Lower leg skin (tissue), 4 donors: ENCODE measurements around the gene ABHD17C. TPM values are rescaled to one million over a fixed set of nuclear protein-coding genes. Genes with fewer than 3 reads are reported as not detected.
A peak's percentile ranks its signal among the peaks of the same experiment; 100 is the strongest.

ENCODE experiments used
- DNase-seq, 2 donors: peaks; one replicate each; pipeline ENCODE4 v3.0.0-alpha.2; 2019; ENCODE audit warnings: low spot score in 2 of 2
- H3K4me3 ChIP-seq: fragments of 200-600 bp; sonication (generic); 2 replicates; pipeline ENCODE4 v1.5.1; 2017; ENCODE audit warnings: mild to moderate bottlenecking, low read depth; ENCODE audit not compliant: poor library complexity, severe bottlenecking
- POLR2A ChIP-seq, 2 donors: fragments of 450-650 bp; IDR thresholded peaks; one replicate each; pipeline ENCODE4 v1.6.1; 2016 to 2017; ENCODE audit warnings: antibody characterized with exemption in 2 of 2, mild to moderate bottlenecking in 1 of 2, moderate library complexity in 1 of 2
- WGBS, 2 donors: methylation state at CpG; one replicate each; pipeline ENCODE4 v1.1.5; 2018; 5-methylcytosine and 5-hydroxymethylcytosine counted together
- intact Hi-C: fragments of 100-400 bp; cut with DNase I; formaldehyde crosslinking; loops from one replicate; pipeline ENCODE4 v1.15.0; 2023; ENCODE audit warnings: low total_unique reads
- total RNA-seq, 4 donors: library from RNA; depleted of rRNA; stranded (reverse); fragments of >200 nt; gene quantifications; one replicate each; pipeline ENCODE4 v1.1.0, GENCODE V29; 2016
- TF ChIP-seq, protein P1 (sequence below), 3 donors: fragments of 450-650 bp; IDR thresholded peaks; one replicate each; pipeline ENCODE4 v1.5.1; 2016; ENCODE audit warnings: antibody characterized with exemption in 3 of 3, mild to moderate bottlenecking in 3 of 3, moderate library complexity in 2 of 3

ABHD17C gene
- total RNA-seq, 4 donors from 2014 or later = 18.0 to 28.5 (median 26.2) TPM

- no peak for TF ChIP-seq POLR2A (IDR thresholded peaks at IDR 0.05)
- TF ChIP-seq, protein P1, sequence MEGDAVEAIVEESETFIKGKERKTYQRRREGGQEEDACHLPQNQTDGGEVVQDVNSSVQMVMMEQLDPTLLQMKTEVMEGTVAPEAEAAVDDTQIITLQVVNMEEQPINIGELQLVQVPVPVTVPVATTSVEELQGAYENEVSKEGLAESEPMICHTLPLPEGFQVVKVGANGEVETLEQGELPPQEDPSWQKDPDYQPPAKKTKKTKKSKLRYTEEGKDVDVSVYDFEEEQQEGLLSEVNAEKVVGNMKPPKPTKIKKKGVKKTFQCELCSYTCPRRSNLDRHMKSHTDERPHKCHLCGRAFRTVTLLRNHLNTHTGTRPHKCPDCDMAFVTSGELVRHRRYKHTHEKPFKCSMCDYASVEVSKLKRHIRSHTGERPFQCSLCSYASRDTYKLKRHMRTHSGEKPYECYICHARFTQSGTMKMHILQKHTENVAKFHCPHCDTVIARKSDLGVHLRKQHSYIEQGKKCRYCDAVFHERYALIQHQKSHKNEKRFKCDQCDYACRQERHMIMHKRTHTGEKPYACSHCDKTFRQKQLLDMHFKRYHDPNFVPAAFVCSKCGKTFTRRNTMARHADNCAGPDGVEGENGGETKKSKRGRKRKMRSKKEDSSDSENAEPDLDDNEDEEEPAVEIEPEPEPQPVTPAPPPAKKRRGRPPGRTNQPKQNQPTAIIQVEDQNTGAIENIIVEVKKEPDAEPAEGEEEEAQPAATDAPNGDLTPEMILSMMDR (IDR thresholded peaks at IDR 0.05) = no peak
- no peak overlapping the region for H3K4me3 ChIP-seq
- peak in 1 of 2 donors; percentile 31 for DNase-seq
- intact Hi-C loops = no loop called here
- 54 to 61% methylated on average over 6 of the region's 6 CpGs for WGBS, 2 donors
Measured at GRCh38 chr15:80709542-80709941, 14.4 kb downstream of the ABHD17C start.

- intact Hi-C loops = no loop called here
- DNase-seq = no peak
- TF ChIP-seq POLR2A (IDR thresholded peaks at IDR 0.05) = no peak
- TF ChIP-seq, protein P1 (IDR thresholded peaks at IDR 0.05) = no peak
- 61 to 68% methylated on average over 9 of the region's 9 CpGs for WGBS, 2 donors
- no peak overlapping the region for H3K4me3 ChIP-seq
Measured at GRCh38 chr15:80710635-80711554, 15.8 kb downstream of the ABHD17C start.

GRCh38 chr15:80711886-80712285 lies 16.8 kb downstream of the ABHD17C start:
- no peak for DNase-seq
- intact Hi-C loops = no loop called here
- TF ChIP-seq POLR2A (IDR thresholded peaks at IDR 0.05) = no peak
- TF ChIP-seq, protein P1 (IDR thresholded peaks at IDR 0.05) = no peak
- WGBS, 2 donors = 89 to 93% methylated on average over 6 of the region's 6 CpGs
- H3K4me3 ChIP-seq = no peak overlapping the region

- no peak for TF ChIP-seq POLR2A (IDR thresholded peaks at IDR 0.05)
- TF ChIP-seq, protein P1 (IDR thresholded peaks at IDR 0.05) = no peak
- no peak overlapping the region for H3K4me3 ChIP-seq
- 96 to 98% methylated on average over 4 of the region's 4 CpGs for WGBS, 2 donors
- DNase-seq = no peak
- intact Hi-C loops = no loop called here
Measured at GRCh38 chr15:80712956-80713355, 17.8 kb downstream of the ABHD17C start.

DNA sequence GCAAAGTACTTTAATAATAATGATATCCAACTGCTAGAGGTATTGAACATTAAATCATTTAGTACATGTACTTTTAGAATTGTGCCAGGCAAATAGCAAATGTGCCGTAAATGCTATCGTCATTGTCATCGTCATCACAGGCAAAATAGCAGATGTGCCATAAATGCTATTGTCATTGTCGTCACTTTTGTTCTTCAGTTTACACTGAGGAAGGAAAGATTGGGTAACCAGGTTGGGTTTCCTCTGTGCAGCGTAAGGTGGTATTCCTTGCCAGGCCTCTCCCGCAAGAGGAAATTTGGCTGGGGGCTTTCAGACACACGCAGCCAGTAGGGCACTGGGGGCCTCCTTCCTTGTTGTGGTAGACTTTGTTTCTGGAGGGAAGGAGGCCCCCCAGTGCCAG lies 26.4 kb downstream of the ABHD17C start:
- intact Hi-C loops = no loop called here
- 81 to 88% methylated on average over 7 of the region's 7 CpGs for WGBS, 2 donors
- H3K4me3 ChIP-seq = no peak overlapping the region
- TF ChIP-seq, protein P1 (IDR thresholded peaks at IDR 0.05) = no peak
- no peak for TF ChIP-seq POLR2A (IDR thresholded peaks at IDR 0.05)
- no peak for DNase-seq
